ENCODE data around the gene COA7.

Gene COA7

DNA sequence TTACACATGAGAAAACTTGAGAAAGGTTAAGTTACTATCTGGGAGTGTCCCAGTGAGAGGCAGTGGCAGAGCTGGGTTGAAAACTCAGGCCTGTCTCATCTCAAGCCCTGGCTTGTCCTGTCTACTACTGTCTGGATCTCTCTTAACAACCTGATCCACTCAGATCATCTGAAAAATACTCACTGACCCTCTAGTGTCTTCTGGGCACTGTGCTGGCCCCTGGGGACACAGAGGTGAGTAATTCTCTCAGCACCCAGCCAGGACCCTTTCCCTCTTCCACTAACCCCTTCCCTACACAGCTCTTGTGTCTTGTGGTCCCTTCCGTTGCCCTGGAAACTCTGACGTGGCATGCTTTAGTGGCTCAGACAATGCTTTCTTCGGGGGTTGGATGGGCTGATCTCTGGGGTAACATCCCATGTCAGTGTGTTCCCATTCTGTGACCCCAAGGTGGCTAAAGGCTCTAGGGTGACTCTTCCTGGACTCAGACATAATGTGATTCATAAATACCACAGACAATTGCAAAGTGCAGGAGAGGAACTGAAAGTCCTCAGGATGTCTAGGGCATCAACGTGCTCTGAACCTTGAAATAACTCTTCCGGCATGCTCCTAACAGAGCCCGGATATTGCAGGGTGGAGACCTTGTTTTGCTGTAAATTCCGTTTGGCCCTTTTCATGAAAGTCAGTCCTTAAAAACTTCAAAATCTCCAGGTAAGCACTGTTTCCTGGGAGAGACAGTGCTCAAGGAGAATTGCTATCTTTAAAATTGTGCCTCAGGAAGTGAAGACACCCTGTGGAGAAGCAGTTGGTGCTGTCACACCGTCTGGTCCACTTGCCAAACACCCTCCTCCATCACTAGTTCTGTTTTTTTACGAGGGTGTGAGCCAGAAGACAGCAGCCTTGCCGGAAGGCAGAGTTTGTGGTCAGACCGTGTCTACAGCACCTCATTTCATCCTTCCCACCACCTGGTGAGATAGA, 61.1 kb downstream of the COA7 start:
- no peak overlapping the region for H3K4me3 ChIP-seq (ENCODE audit: low read length)
- no peak for DNase-seq (ENCODE audit: low read depth)
- TF ChIP-seq, protein P1, sequence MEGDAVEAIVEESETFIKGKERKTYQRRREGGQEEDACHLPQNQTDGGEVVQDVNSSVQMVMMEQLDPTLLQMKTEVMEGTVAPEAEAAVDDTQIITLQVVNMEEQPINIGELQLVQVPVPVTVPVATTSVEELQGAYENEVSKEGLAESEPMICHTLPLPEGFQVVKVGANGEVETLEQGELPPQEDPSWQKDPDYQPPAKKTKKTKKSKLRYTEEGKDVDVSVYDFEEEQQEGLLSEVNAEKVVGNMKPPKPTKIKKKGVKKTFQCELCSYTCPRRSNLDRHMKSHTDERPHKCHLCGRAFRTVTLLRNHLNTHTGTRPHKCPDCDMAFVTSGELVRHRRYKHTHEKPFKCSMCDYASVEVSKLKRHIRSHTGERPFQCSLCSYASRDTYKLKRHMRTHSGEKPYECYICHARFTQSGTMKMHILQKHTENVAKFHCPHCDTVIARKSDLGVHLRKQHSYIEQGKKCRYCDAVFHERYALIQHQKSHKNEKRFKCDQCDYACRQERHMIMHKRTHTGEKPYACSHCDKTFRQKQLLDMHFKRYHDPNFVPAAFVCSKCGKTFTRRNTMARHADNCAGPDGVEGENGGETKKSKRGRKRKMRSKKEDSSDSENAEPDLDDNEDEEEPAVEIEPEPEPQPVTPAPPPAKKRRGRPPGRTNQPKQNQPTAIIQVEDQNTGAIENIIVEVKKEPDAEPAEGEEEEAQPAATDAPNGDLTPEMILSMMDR (conservative IDR thresholded peaks at IDR 0.05; ENCODE audit: low read length): no peak

DNA sequence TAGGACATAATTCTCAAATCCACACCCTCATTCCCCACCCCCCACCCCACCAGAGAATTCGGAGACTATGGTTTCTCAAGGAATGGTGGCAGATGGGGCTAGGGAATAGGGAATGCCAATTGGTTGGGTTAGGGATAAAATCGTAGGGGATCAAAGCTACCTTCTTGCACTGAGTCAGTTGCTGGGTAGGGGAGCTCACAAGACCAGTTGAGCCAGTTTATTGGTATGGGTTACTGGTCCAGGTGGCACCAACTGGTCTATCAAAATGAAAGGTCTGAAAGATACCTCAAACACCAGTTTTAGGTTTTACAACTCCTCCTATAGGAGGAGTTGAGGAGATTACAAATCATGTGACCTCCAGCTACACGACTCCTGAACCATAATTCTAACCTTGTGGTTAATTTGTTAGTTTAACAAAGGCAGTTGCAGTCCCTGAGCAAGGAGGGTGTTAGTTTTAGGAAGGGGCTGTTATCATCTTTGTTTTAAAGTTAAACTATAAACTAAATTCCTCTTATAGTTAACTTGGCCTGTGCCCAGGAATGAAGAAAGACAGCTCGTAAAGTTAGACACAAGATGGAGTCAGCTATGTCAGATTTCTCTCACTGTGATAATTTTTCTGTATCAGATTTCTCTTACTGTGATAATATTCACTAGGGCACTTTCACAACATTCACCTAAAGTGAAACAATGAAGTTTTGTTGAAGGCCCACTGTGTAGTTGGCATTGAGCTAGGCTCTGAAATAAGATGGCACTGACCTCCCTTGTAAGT, 62.6 kb downstream of the COA7 start:
- H3K4me3 ChIP-seq (ENCODE audit: low read length): no peak overlapping the region
- TF ChIP-seq, protein P1 (conservative IDR thresholded peaks at IDR 0.05; ENCODE audit: low read length): no peak
- DNase-seq (ENCODE audit: low read depth): no peak

Measured in AG10803 (cell line).